Esophagus squamous epithelium (tissue), 4 donors: ENCODE measurements around the gene FAM174B.

ENCODE experiments used
- CTCF ChIP-seq, 6 experiments: fragments of 450-650 bp in 4 of 6; fragments of 200-600 bp in 2 of 6; sonication (generic) in 2 of 6; IDR thresholded peaks; one replicate each; pipeline ENCODE4 v1.5.1; 2016 to 2019; ENCODE audit warnings: antibody characterized with exemption in 6 of 6, mild to moderate bottlenecking in 4 of 6, moderate library complexity in 4 of 6
- POLR2A ChIP-seq, 4 donors: fragments of 450-650 bp; IDR thresholded peaks; one replicate each; pipeline ENCODE4 v1.6.1; 2017; ENCODE audit warnings: antibody characterized with exemption in 4 of 4, mild to moderate bottlenecking in 4 of 4, moderate library complexity in 3 of 4

- TF ChIP-seq POLR2A (IDR thresholded peaks at IDR 0.05) (no peak), CTCF (IDR thresholded peaks at IDR 0.05) (no peak)
Measured at GRCh38 chr15:92681141-92681631, 25.6 kb upstream of the FAM174B start.
